GM12878 (cell line): ENCODE data around the gene PSMA1. TPM values are rescaled to one million over a fixed set of nuclear protein-coding genes. Genes with fewer than 3 reads are reported as not detected.

ENCODE experiments used
- ATAC-seq: fragments of 200-7000 bp; cut with Tn5 transposase; 3 replicates; pipeline ENCODE4 v1.9.1; 2020; ENCODE audit warnings: mild to moderate bottlenecking, moderate library complexity
- BruUV-seq: library from RNA; stranded (reverse); fragments of 400-500 nt; replicated peaks from 2 replicates; lab custom pipeline; 2021; lab: Mats Ljungman, UMichigan
- CTCF ChIA-PET: fragments of 300-600 bp; sonication (Branson Sonifier 250); formaldehyde crosslinking; extraction: SDS; loops from one replicate; lab custom pipeline; 2021; ENCODE audit warnings: inconsistent platforms; lab: Yijun Ruan, JAX
- POLR2A ChIA-PET: fragments of 350-600 bp; formaldehyde crosslinking; extraction: SDS; loops from one replicate; lab custom pipeline; 2021; ENCODE audit warnings: inconsistent platforms; lab: Charles Lee
- RAD21 ChIA-PET: fragments of 300-600 bp; sonication (Branson Sonifier 250); formaldehyde crosslinking; loops from one replicate; lab custom pipeline; 2023; ENCODE audit warnings: antibody characterized with exemption; ENCODE audit not compliant: unreplicated experiment; lab: Charles Lee
- SMC1A ChIA-PET: fragments of 300-600 bp; sonication (Branson Sonifier 250); formaldehyde crosslinking; loops from one replicate; lab custom pipeline; 2023; ENCODE audit not compliant: unreplicated experiment, uncharacterized antibody; lab: Charles Lee
- DNase-seq: peaks from one replicate; pipeline ENCODE4 v3.0.0-alpha.2; 2011; ENCODE audit warnings: low read depth, low spot score
- FAIRE-seq: peaks from 3 replicates; lab custom pipeline; 2011; peaks lifted over from hg19 to GRCh38; lab: Jason Lieb, UNC
- H2AFZ ChIP-seq: 2 replicates; pipeline ENCODE4 v1.6.0; 2011; ENCODE audit warnings: low read depth, low read length, control low read depth; ENCODE audit not compliant: control insufficient read depth
- H3K27ac ChIP-seq: 2 replicates; pipeline ENCODE4 v1.5.1; 2011; ENCODE audit warnings: control low read depth; ENCODE audit not compliant: control insufficient read depth, insufficient read depth
- H3K27me3 ChIP-seq, 2 experiments: replicated peaks in 1 of 2; 2 replicates each; pipeline versions ENCODE4 v1.6.0 to v1.6.1; 2011; ENCODE audit warnings: low read length in 1 of 2; ENCODE audit not compliant: control insufficient read depth in 2 of 2, insufficient read depth in 2 of 2
- H3K36me3 ChIP-seq, 2 experiments: 2 replicates each; pipeline ENCODE4 v1.5.1; 2011; ENCODE audit warnings: low read length in 1 of 2; ENCODE audit not compliant: control insufficient read depth in 2 of 2, insufficient read depth in 2 of 2
- H3K4me1 ChIP-seq: 2 replicates; pipeline ENCODE4 v1.6.1; 2011; ENCODE audit warnings: mild to moderate bottlenecking, low read length, moderate library complexity, mixed read lengths; ENCODE audit not compliant: control insufficient read depth, insufficient read depth
- H3K4me2 ChIP-seq: 2 replicates; pipeline ENCODE4 v1.6.0; 2011; ENCODE audit warnings: control low read depth; ENCODE audit not compliant: control insufficient read depth, insufficient read depth
- H3K4me3 ChIP-seq: fragments of 200-600 bp; sonication (generic); 2 replicates; pipeline ENCODE4 v1.5.1; 2016
- H3K79me2 ChIP-seq: 2 replicates; pipeline ENCODE4 v1.6.0; 2011; ENCODE audit warnings: low read length; ENCODE audit not compliant: control insufficient read depth, insufficient read depth
- H3K9ac ChIP-seq: 2 replicates; pipeline ENCODE4 v1.8.0; 2011; ENCODE audit warnings: low read length, control low read depth, mixed read lengths; ENCODE audit not compliant: control insufficient read depth, insufficient read depth
- H3K9me3 ChIP-seq: replicated peaks from 3 replicates; pipeline ENCODE4 v1.5.1; 2011; ENCODE audit warnings: mild to moderate bottlenecking, low read length; ENCODE audit not compliant: control insufficient read depth, insufficient read depth
- H4K20me1 ChIP-seq: 2 replicates; pipeline ENCODE4 v1.6.0; 2011; ENCODE audit not compliant: control insufficient read depth, insufficient read depth
- BMI1 ChIP-seq: fragments of 450-650 bp; IDR thresholded peaks from 2 replicates; pipeline ENCODE4 v1.6.1; 2016; ENCODE audit warnings: mild to moderate bottlenecking, moderate library complexity, borderline replicate concordance
- CBX5 ChIP-seq: sonication (generic); IDR thresholded peaks from 2 replicates; pipeline ENCODE4 v1.6.1; 2016; ENCODE audit warnings: low read depth, moderate library complexity, mild to moderate bottlenecking, inconsistent platforms
- LARP7 ChIP-seq: fragments of 450-650 bp; IDR thresholded peaks from 2 replicates; pipeline ENCODE4 v1.6.1; 2017; ENCODE audit warnings: mild to moderate bottlenecking
- MYB ChIP-seq: fragments of 150-350 bp; IDR thresholded peaks from 2 replicates; pipeline ENCODE4 v1.6.1; 2014; ENCODE audit warnings: mild to moderate bottlenecking, low read depth, low read length, borderline replicate concordance
- NFXL1 ChIP-seq: fragments of 450-650 bp; IDR thresholded peaks from 2 replicates; pipeline ENCODE4 v1.6.1; 2017; ENCODE audit warnings: antibody characterized with exemption, mild to moderate bottlenecking, borderline replicate concordance
- NFYA ChIP-seq: IDR thresholded peaks from 2 replicates; pipeline ENCODE4 v1.6.1; 2011; ENCODE audit warnings: low read depth, mild to moderate bottlenecking, low read length, improper control_type of control experiment, borderline replicate concordance
- PAX5 ChIP-seq: IDR thresholded peaks from 2 replicates; pipeline ENCODE4 v1.6.1; 2011; ENCODE audit warnings: low read depth, low read length, borderline replicate concordance
- POLR2A ChIP-seq: IDR thresholded peaks from 2 replicates; pipeline ENCODE4 v1.6.1; 2011; ENCODE audit warnings: low read depth, mild to moderate bottlenecking, low read length
- WGBS: methylation state at CpG from one replicate; pipeline ENCODE4 v1.1.6; 2016; ENCODE audit warnings: low lambda C conversion rate; ENCODE audit not compliant: insufficient replicate concordance, insufficient coverage; ENCODE audit errors: missing lambda C conversion rate; 5-methylcytosine and 5-hydroxymethylcytosine counted together
- in situ Hi-C: fragments of 300-500 bp; cut with MboI; formaldehyde crosslinking; loops from 9 replicates; pipeline ENCODE4 v1.14.3; 2018; ENCODE audit warnings: mixed read lengths
- intact Hi-C: fragments of 100-400 bp; cut with micrococcal nuclease; formaldehyde crosslinking; loops from one replicate; pipeline ENCODE4 v1.14.2; 2022; ENCODE audit not compliant: unreplicated experiment
- polyA plus RNA-seq, 11 experiments: library from polyadenylated mRNA; depleted of rRNA in 4 of 11; unstranded in 6 of 11; stranded (reverse) in 5 of 11; fragments of >200 nt; fragmentation: Nextera tagmentation in 4 of 11; fragmentation: Illumina TruSeq in 1 of 11; extraction: Ambion mirVana in 4 of 11; extraction: Trizol in 1 of 11; gene quantifications; 1 replicate in 1 of 11; 2 replicates in 10 of 11; pipeline versions ENCODE4 v1.2.1 to v1.2.3, GENCODE V29; 2011 to 2016; ENCODE audit warnings: inconsistent platforms in 2 of 11, missing spikeins in 2 of 11, low read depth in 1 of 11
- total RNA-seq, 4 experiments: library from RNA; depleted of rRNA in 3 of 4; stranded (reverse); fragments of >200 nt in 3 of 4; fragmentation: Illumina TruSeq in 1 of 4; extraction: Trizol in 1 of 4; gene quantifications; 2 replicates each; pipeline versions ENCODE4 v1.2.1 to v1.2.3, GENCODE V29; 2013 to 2021
- TF ChIP-seq, protein P1 (sequence below): fragments of 150-350 bp; IDR thresholded peaks from 2 replicates; pipeline ENCODE4 v1.6.1; 2016; ENCODE audit warnings: low read depth, low read length

Gene PSMA1
- total and polyA plus RNA-seq, 10 of the 15 experiments (the other 5 are each of a cell fraction or from before 2014, with no cell fraction given) = 185 to 678 (median 299) TPM

- 91% methylated on average over 1 of the region's 1 CpG for WGBS
- ATAC-seq (no peak), DNase-seq (no peak), FAIRE-seq (no peak)
- Histone ChIP-seq H3K27me3 (no peaks in the 10 kb centered on the region), H3K4me1 (no peaks in the 10 kb centered on the region), H2AFZ (no peak overlapping the region), H3K27ac (no peak overlapping the region), H3K9me3 (no peaks in the 10 kb centered on the region), H3K36me3 (no peaks in the 10 kb centered on the region), H3K4me2 (no peak overlapping the region), H4K20me1 (no peaks in the 10 kb centered on the region), H3K79me2 (no peaks in the 10 kb centered on the region), H3K9ac (no peak overlapping the region), H3K4me3 (no peak overlapping the region)
- BruUV-seq = no TSS peak
- ChIA-PET RAD21 (no interaction called here), SMC1A (interaction anchor here (0.9 to 1.0 kb wide), 2 partner anchors 9 to 365 kb away, joined by 3 read pairs; no protein-coding TSS in a partner anchor), CTCF (interaction anchor here (4.9 kb wide), 1 partner anchor 365 kb away, joined by 23 read pairs; no protein-coding TSS in a partner anchor), POLR2A (no interaction called here)
- in situ Hi-C loops (loop anchor here (25.0 kb wide), 1 partner anchor 219 kb away; no protein-coding TSS in a partner anchor), intact Hi-C loops (no loop called here)
- TF ChIP-seq MYB = no peak
- TF ChIP-seq LARP7 = no peak
- TF ChIP-seq POLR2A = no peak
- no peak for TF ChIP-seq CBX5
- no peak for TF ChIP-seq NFYA
- no peak for TF ChIP-seq BMI1
- TF ChIP-seq, protein P1, sequence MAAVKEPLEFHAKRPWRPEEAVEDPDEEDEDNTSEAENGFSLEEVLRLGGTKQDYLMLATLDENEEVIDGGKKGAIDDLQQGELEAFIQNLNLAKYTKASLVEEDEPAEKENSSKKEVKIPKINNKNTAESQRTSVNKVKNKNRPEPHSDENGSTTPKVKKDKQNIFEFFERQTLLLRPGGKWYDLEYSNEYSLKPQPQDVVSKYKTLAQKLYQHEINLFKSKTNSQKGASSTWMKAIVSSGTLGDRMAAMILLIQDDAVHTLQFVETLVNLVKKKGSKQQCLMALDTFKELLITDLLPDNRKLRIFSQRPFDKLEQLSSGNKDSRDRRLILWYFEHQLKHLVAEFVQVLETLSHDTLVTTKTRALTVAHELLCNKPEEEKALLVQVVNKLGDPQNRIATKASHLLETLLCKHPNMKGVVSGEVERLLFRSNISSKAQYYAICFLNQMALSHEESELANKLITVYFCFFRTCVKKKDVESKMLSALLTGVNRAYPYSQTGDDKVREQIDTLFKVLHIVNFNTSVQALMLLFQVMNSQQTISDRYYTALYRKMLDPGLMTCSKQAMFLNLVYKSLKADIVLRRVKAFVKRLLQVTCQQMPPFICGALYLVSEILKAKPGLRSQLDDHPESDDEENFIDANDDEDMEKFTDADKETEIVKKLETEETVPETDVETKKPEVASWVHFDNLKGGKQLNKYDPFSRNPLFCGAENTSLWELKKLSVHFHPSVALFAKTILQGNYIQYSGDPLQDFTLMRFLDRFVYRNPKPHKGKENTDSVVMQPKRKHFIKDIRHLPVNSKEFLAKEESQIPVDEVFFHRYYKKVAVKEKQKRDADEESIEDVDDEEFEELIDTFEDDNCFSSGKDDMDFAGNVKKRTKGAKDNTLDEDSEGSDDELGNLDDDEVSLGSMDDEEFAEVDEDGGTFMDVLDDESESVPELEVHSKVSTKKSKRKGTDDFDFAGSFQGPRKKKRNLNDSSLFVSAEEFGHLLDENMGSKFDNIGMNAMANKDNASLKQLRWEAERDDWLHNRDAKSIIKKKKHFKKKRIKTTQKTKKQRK = no peak
- no peak for TF ChIP-seq NFXL1
- TF ChIP-seq PAX5 = no peak
These were observed 23.1 kb upstream of the PSMA1 start for GRCh38 chr11:14543260-14543659.
